Measurements from ENCODE around the gene FLNA. TPM values are rescaled to one million over a fixed set of nuclear protein-coding genes. Genes with fewer than 3 reads are reported as not detected.

The FLNA gene
- total and polyA plus RNA-seq, 9 of the 15 experiments (the other 6 are each of a cell fraction or from before 2014, with no cell fraction given) = 6.2 to 735 (median 135) TPM

GRCh38 chrX:154409222-154409871 is 34.9 kb upstream of the FLNA start, which contains the start of gene DNASE1L1 (continued):
- TF ChIP-seq, protein P1, sequence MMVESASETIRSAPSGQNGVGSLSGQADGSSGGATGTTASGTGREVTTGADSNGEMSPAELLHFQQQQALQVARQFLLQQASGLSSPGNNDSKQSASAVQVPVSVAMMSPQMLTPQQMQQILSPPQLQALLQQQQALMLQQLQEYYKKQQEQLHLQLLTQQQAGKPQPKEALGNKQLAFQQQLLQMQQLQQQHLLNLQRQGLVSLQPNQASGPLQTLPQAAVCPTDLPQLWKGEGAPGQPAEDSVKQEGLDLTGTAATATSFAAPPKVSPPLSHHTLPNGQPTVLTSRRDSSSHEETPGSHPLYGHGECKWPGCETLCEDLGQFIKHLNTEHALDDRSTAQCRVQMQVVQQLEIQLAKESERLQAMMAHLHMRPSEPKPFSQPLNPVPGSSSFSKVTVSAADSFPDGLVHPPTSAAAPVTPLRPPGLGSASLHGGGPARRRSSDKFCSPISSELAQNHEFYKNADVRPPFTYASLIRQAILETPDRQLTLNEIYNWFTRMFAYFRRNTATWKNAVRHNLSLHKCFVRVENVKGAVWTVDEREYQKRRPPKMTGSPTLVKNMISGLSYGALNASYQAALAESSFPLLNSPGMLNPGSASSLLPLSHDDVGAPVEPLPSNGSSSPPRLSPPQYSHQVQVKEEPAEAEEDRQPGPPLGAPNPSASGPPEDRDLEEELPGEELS (CRISPR knock-in tag; IDR thresholded peaks at IDR 0.05; ENCODE audit: borderline replicate concordance) = no peak
- peak; percentile 74 for TF ChIP-seq ARID1B (IDR thresholded peaks at IDR 0.05)
- TF ChIP-seq RFX7 (CRISPR knock-in tag; IDR thresholded peaks at IDR 0.05) = no peak
- TF ChIP-seq CHD7 (IDR thresholded peaks at IDR 0.05; ENCODE audit: low read depth, low read length) = no peak
- no peak for TF ChIP-seq HBP1 (CRISPR knock-in tag; IDR thresholded peaks at IDR 0.05)
- no peak for TF ChIP-seq BACH1 (tag; IDR thresholded peaks at IDR 0.05)
- TF ChIP-seq ZNF589 (CRISPR knock-in tag; IDR thresholded peaks at IDR 0.05; ENCODE audit: low read depth) = no peak
- no peak for TF ChIP-seq STAT5B (CRISPR knock-in tag; IDR thresholded peaks at IDR 0.05)
- TF ChIP-seq MTA1 (IDR thresholded peaks at IDR 0.05; ENCODE audit: borderline replicate concordance) = no peak
- no peak for TF ChIP-seq POLR3A (IDR thresholded peaks at IDR 0.05; ENCODE audit: borderline replicate concordance, extremely low read depth, insufficient read depth, insufficient read length)
- no peak for TF ChIP-seq HDAC3 (IDR thresholded peaks at IDR 0.05; ENCODE audit: borderline replicate concordance, partially characterized antibody)
- no peak for TF ChIP-seq ZNF384 (IDR thresholded peaks at IDR 0.05; ENCODE audit: low read depth, low read length)
- TF ChIP-seq CBX1 (IDR thresholded peaks at IDR 0.05; ENCODE audit: low read depth) = peak; percentile 26; the same call in 1 of the 2 replicates
